ENCODE measurements around the gene HNRNPK.

HNRNPK gene

GRCh38 chr9:83979812-83980394 lies at the start of gene HNRNPK:
Gene HNRNPK, minus strand, starts transcription at chr9:83980215. Its CDS starts 1,963 bp downstream, at chr9:83978252.
- DNase-seq, result peak; percentile 83 to 100 (median 98)

- DNase-seq, result no peak
These were observed 47.2 kb upstream of the HNRNPK start for GRCh38 chr9:84027201-84027600.

GRCh38 chr9:84024041-84024575 lies 44.1 kb upstream of the HNRNPK start:
- no peak for DNase-seq

- DNase-seq, result no peak
These were observed 27.6 kb upstream of the HNRNPK start for GRCh38 chr9:84007662-84008061.

- no peak for DNase-seq
These were observed 23.2 kb upstream of the HNRNPK start for GRCh38 chr9:84003246-84003645.

GRCh38 chr9:84002344-84002743 lies 22.3 kb upstream of the HNRNPK start:
- DNase-seq, result no peak

GRCh38 chr9:84001621-84002020 lies 21.6 kb upstream of the HNRNPK start:
- DNase-seq, result no peak

GRCh38 chr9:84000186-84000585 lies 20.2 kb upstream of the HNRNPK start:
- no peak for DNase-seq

GRCh38 chr9:83999141-83999918 lies 19.3 kb upstream of the HNRNPK start:
- DNase-seq, result no peak

- no peak for DNase-seq
These were observed 16.1 kb upstream of the HNRNPK start for GRCh38 chr9:83996126-83996525.

GRCh38 chr9:83992901-83993300 lies 12.9 kb upstream of the HNRNPK start:
- DNase-seq, result no peak

GRCh38 chr9:83992407-83992806 lies 12.4 kb upstream of the HNRNPK start:
- no peak for DNase-seq

- DNase-seq, result no peak
These were observed 11.3 kb upstream of the HNRNPK start for GRCh38 chr9:83991355-83991754.

- no peak for DNase-seq
These were observed 8.4 kb upstream of the HNRNPK start for GRCh38 chr9:83988411-83988810.

- DNase-seq, result no peak
These were observed 7.4 kb upstream of the HNRNPK start for GRCh38 chr9:83987402-83987791.

GRCh38 chr9:83986765-83987401 lies 6.9 kb upstream of the HNRNPK start:
- no peak for DNase-seq

- DNase-seq, result no peak
These were observed 6.2 kb upstream of the HNRNPK start for GRCh38 chr9:83986195-83986594.

GRCh38 chr9:83981126-83981871 lies 1.3 kb upstream of the HNRNPK start:
- DNase-seq, result peak in 14 of 58 donors; percentile 2 to 71 (median 40)

GRCh38 chr9:83980395-83981125 lies 545 bp upstream of the HNRNPK start, which contains the start of gene RMI1:
Gene RMI1, plus strand, starts transcription at chr9:83980805. Its CDS starts 20,182 bp downstream, at chr9:84000987.
- peak; percentile 89 to 100 (median 98) for DNase-seq

GRCh38 chr9:83978992-83979811 lies 813 bp downstream of the HNRNPK start:
- peak in 57 of 58 donors; percentile 17 to 86 (median 72) for DNase-seq
